Measurements from ENCODE around the gene TMEM240.
"Not testable (repeated sequence)": the region's sequence is repeated elsewhere in the genome, so short reads cannot be mapped to it uniquely, and the experiment has no call there.

The TMEM240 gene

GRCh38 chr1:1504777-1505365 is 35.6 kb downstream of the TMEM240 start:
- Histone ChIP-seq H3K4me3 (peak overlapping the region; percentile 57), H3K27ac (peak overlapping the region; percentile 57 to 81)
- TF ChIP-seq, protein P1, sequence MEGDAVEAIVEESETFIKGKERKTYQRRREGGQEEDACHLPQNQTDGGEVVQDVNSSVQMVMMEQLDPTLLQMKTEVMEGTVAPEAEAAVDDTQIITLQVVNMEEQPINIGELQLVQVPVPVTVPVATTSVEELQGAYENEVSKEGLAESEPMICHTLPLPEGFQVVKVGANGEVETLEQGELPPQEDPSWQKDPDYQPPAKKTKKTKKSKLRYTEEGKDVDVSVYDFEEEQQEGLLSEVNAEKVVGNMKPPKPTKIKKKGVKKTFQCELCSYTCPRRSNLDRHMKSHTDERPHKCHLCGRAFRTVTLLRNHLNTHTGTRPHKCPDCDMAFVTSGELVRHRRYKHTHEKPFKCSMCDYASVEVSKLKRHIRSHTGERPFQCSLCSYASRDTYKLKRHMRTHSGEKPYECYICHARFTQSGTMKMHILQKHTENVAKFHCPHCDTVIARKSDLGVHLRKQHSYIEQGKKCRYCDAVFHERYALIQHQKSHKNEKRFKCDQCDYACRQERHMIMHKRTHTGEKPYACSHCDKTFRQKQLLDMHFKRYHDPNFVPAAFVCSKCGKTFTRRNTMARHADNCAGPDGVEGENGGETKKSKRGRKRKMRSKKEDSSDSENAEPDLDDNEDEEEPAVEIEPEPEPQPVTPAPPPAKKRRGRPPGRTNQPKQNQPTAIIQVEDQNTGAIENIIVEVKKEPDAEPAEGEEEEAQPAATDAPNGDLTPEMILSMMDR (IDR thresholded peaks at IDR 0.05) = peak; percentile 42
- DNase-seq (ENCODE audit: low spot score) = not testable (repeated sequence)

GRCh38 chr1:1495461-1495975 is 44.9 kb downstream of the TMEM240 start:
- not testable (repeated sequence) for H3K27ac ChIP-seq; H3K4me3 ChIP-seq; DNase-seq (ENCODE audit: low spot score)

DNA sequence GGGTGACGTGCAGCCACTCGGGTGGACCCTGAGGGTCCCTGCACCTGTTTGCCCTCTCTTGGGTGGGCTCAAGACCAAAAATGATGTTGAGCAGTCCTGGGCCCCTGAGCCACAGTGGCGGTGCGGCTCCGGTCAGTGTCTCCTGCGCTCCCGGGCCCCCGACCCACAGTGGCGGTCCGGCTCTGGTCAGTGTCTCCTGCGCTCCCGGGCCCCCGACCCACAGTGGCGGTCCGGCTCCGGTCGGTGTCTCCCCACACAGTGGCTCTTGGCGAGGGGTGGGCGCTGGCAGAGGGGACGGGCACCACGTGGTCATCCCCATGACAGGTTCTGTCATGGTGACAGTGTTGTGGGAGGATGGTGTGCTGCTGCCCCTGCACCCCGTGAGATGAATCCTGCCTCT is 46.1 kb downstream of the TMEM240 start:
- not testable (repeated sequence) for DNase-seq (ENCODE audit: low spot score); H3K27ac ChIP-seq

GRCh38 chr1:1491601-1492000 is 48.8 kb downstream of the TMEM240 start:
- Histone ChIP-seq H3K4me3 (no peak overlapping the region), H3K27ac (no peak overlapping the region)
- TF ChIP-seq, protein P1 (IDR thresholded peaks at IDR 0.05) = no peak
- no peak for DNase-seq (ENCODE audit: low spot score)

More for the DNA sequence above, 46.1 kb downstream of the TMEM240 start:
- not testable (repeated sequence) for H3K4me3 ChIP-seq

GRCh38 chr1:1490633-1491230 is 49.7 kb downstream of the TMEM240 start:
- TF ChIP-seq, protein P1 (IDR thresholded peaks at IDR 0.05) = no peak
- Histone ChIP-seq H3K27ac (no peak overlapping the region), H3K4me3 (no peak overlapping the region)
- no peak for DNase-seq (ENCODE audit: low spot score)

GRCh38 chr1:1489861-1490260 is 50.6 kb downstream of the TMEM240 start:
- Histone ChIP-seq H3K4me3 (no peak overlapping the region), H3K27ac (no peak overlapping the region)
- no peak for DNase-seq (ENCODE audit: low spot score)
- TF ChIP-seq, protein P1 (IDR thresholded peaks at IDR 0.05) = no peak

DNA sequence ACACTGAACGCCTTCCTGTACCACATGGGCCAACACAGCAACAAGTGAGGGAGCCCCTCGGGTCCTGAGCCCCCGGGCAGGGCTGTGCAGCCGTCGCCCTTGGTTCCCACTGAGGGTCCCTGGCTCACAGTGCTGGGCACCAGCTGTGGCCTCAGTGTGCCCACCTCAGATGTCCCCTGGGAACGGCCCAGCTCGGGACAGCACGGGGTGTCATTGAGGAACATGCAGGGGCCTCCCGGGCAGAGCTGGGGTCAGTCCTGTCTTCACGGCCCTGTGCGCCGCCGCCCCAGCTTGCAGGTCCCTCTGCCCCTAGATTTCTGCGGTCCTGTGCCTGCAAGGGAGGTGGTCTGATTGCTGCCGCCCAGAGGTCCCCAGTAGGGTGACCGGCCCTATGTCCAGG is 51.2 kb downstream of the TMEM240 start:
- Histone ChIP-seq H3K27ac (no peak overlapping the region), H3K4me3 (no peak overlapping the region)
- DNase-seq (ENCODE audit: low spot score) = no peak
- TF ChIP-seq, protein P1 (IDR thresholded peaks at IDR 0.05) = no peak

GRCh38 chr1:1487701-1488100 is 52.7 kb downstream of the TMEM240 start:
- no peak overlapping the region for H3K4me3 ChIP-seq
- no peak for DNase-seq (ENCODE audit: low spot score)
- no peak overlapping the region for H3K27ac ChIP-seq
- TF ChIP-seq, protein P1 (IDR thresholded peaks at IDR 0.05) = no peak

DNA sequence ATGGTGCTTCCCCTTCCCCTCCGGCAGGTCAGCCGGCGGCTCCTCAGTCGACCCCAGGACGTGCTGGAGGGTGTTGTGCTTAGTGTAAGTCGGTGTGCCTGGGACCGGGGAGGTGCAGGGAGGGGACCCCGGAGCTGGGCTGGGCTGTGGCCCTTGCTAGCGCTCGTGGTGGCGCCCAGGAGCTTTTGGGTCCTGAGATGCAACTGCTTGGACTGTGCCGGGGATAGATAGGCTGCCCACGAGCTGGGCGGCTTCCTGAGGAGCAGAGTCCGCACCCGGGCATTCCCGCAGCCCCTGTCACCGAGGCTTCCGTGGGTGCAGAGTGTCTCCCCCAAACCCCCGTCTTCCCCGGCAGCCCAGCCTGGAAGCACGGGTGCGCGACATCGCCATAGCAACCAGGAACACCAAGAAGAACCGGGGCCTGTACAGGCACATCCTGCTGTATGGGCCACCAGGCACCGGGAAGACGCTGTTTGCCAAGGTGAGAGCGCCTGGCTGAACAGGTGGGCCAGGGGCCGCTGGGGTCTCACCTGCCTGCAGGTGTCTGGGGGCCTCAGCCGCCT is 54.6 kb downstream of the TMEM240 start:
- H3K27ac ChIP-seq; H3K4me3 ChIP-seq; DNase-seq (ENCODE audit: low spot score): not testable (repeated sequence)

DNA sequence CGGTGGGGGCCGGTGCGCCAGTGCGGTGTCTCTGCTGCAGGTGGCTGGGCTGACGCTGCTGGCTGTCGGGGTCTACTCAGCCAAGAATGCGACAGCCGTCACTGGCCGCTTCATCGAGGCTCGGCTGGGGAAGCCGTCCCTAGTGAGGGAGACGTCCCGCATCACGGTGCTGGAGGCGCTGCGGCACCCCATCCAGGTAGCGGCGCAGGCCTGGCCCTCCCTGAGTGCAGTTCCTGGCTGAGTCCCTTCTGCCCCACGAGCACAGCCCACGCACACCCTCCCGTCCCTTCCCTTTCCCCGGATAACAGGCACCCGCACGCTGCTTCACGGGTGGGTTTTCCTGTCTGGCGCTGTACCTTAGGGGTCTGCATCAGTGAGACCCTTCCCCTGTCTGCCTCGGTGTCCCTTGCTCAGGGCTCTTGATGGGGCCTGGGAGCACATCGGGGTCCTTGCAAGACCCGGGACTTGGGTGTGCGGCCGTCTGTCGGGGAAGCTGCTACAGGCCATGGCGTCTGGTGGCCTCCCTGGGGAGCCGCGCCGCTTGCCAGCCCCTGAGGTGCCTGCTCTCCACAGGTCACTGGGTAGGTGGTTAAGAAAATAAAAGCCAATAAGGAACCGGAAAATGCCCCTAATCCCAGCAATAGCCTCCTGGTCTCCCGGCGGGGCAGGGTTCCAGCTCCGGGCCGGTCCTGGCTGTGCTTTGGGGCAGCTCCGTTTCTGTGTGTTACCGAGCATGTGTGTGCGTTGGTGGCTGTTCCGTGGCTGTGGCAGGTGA is 55.3 kb downstream of the TMEM240 start:
- not testable (repeated sequence) for H3K27ac ChIP-seq; H3K4me3 ChIP-seq; DNase-seq (ENCODE audit: low spot score)

Measured in coronary artery (tissue), 2 donors.